Dendritic cell treated with granulocyte-macrophage colony-stimulating factor and Interleukin-4, amounts not matched to agents 40 ng/mL and 50 ng/mL, for 4 days (primary cell): Measurements from ENCODE around the gene KCNIP2.
A peak's percentile ranks its signal among the peaks of the same experiment; 100 is the strongest.

Experiments
- H3K27ac Mint-ChIP-seq: one replicate; pipeline ENCODE4 v1.8.0; 2022; ENCODE audit warnings: mild to moderate bottlenecking, mixed read lengths
- H3K27me3 Mint-ChIP-seq: one replicate; pipeline ENCODE4 v1.8.0; 2022; ENCODE audit warnings: mild to moderate bottlenecking, mixed read lengths
- H3K36me3 Mint-ChIP-seq: one replicate; pipeline ENCODE4 v1.8.0; 2022; ENCODE audit warnings: low read depth, mixed read lengths
- H3K4me1 Mint-ChIP-seq: one replicate; pipeline ENCODE4 v1.8.0; 2022; ENCODE audit warnings: low read depth, mixed read lengths
- H3K4me3 Mint-ChIP-seq: one replicate; pipeline ENCODE4 v1.8.0; 2022; ENCODE audit warnings: mild to moderate bottlenecking, moderate library complexity, mixed read lengths
- H3K9me3 Mint-ChIP-seq: one replicate; pipeline ENCODE4 v1.8.0; 2022; ENCODE audit warnings: mixed read lengths
- intact Hi-C: fragments of 100-400 bp; cut with micrococcal nuclease; formaldehyde crosslinking; loops from one replicate; pipeline ENCODE4 v1.15.0; 2022

KCNIP2 gene

GRCh38 chr10:101828766-101829551 lies 14.6 kb downstream of the KCNIP2 start:
- no peaks in the 10 kb centered on the region for H3K27me3 Mint-ChIP-seq
- intact Hi-C loops: no loop called here
- no peak overlapping the region for H3K27ac Mint-ChIP-seq
- no peaks in the 10 kb centered on the region for H3K9me3 Mint-ChIP-seq
- no peak overlapping the region for H3K4me3 Mint-ChIP-seq
- H3K4me1 Mint-ChIP-seq: peaks cover 48% of the 10 kb centered on the region
- peaks cover 33% of the 10 kb centered on the region for H3K36me3 Mint-ChIP-seq

- H3K27me3 Mint-ChIP-seq: no peaks in the 10 kb centered on the region
- no peak overlapping the region for H3K4me3 Mint-ChIP-seq
- no peak overlapping the region for H3K27ac Mint-ChIP-seq
- peaks cover 39% of the 10 kb centered on the region for H3K4me1 Mint-ChIP-seq
- no peaks in the 10 kb centered on the region for H3K9me3 Mint-ChIP-seq
- intact Hi-C loops: no loop called here
- peaks cover 33% of the 10 kb centered on the region for H3K36me3 Mint-ChIP-seq
Observed at GRCh38 chr10:101827919-101828600, 15.5 kb downstream of the KCNIP2 start.

GRCh38 chr10:101826852-101827434 lies 16.7 kb downstream of the KCNIP2 start:
- intact Hi-C loops: no loop called here
- Mint-ChIP-seq H3K36me3 (peaks cover 40% of the 10 kb centered on the region), H3K27ac (no peak overlapping the region), H3K9me3 (no peaks in the 10 kb centered on the region), H3K4me3 (no peak overlapping the region), H3K4me1 (peaks cover 31% of the 10 kb centered on the region), H3K27me3 (no peaks in the 10 kb centered on the region)

GRCh38 chr10:101824736-101825135 lies 18.9 kb downstream of the KCNIP2 start:
- peaks cover 9% of the 10 kb centered on the region for H3K4me1 Mint-ChIP-seq
- peaks cover 40% of the 10 kb centered on the region for H3K36me3 Mint-ChIP-seq
- intact Hi-C loops: no loop called here
- no peak overlapping the region for H3K27ac Mint-ChIP-seq
- H3K9me3 Mint-ChIP-seq: no peaks in the 10 kb centered on the region
- no peak overlapping the region for H3K4me3 Mint-ChIP-seq
- H3K27me3 Mint-ChIP-seq: no peaks in the 10 kb centered on the region

- H3K27me3 Mint-ChIP-seq: no peaks in the 10 kb centered on the region
- intact Hi-C loops: loop anchor here (5.0 kb wide), 1 partner anchor 37 kb away; the partner anchor contains the start of gene NPM3
- peaks cover 34% of the 10 kb centered on the region for H3K4me1 Mint-ChIP-seq
- peak overlapping the region; percentile 99 for H3K27ac Mint-ChIP-seq
- H3K36me3 Mint-ChIP-seq: peaks cover 39% of the 10 kb centered on the region
- H3K9me3 Mint-ChIP-seq: no peaks in the 10 kb centered on the region
- peak overlapping the region; percentile 97 for H3K4me3 Mint-ChIP-seq
Observed at GRCh38 chr10:101818872-101819633, 24.5 kb downstream of the KCNIP2 start.

GRCh38 chr10:101818119-101818871 lies 25.3 kb downstream of the KCNIP2 start, which contains the start of gene OGA:
Gene OGA (minus strand): TSS chr10:101818444. CDS start chr10:101818022, 422 bp downstream.
- Mint-ChIP-seq H3K27me3 (no peaks in the 10 kb centered on the region), H3K4me1 (peaks cover 37% of the 10 kb centered on the region), H3K27ac (peak within 1 kb of the TSS; percentile 99), H3K36me3 (peaks cover 43% of the 10 kb centered on the region), H3K9me3 (no peaks in the 10 kb centered on the region), H3K4me3 (peak within 1 kb of the TSS; percentile 97)
- intact Hi-C loops: loop anchor here (5.0 kb wide), 1 partner anchor 36 kb away; the partner anchor contains the start of gene NPM3

- Mint-ChIP-seq H3K36me3 (peaks cover 47% of the 10 kb centered on the region), H3K4me1 (peaks cover 37% of the 10 kb centered on the region), H3K4me3 (peak overlapping the region; percentile 97), H3K9me3 (no peaks in the 10 kb centered on the region), H3K27ac (peak overlapping the region; percentile 99), H3K27me3 (no peaks in the 10 kb centered on the region)
- intact Hi-C loops: loop anchor here (2.0 to 5.0 kb wide), 2 partner anchors 19 to 35 kb away; partner anchors contain the start of gene NPM3
Observed at GRCh38 chr10:101817337-101818118, 26.1 kb downstream of the KCNIP2 start.

- Mint-ChIP-seq H3K27me3 (no peaks in the 10 kb centered on the region), H3K4me3 (peak overlapping the region; percentile 97), H3K27ac (peak overlapping the region; percentile 99), H3K36me3 (peaks cover 49% of the 10 kb centered on the region), H3K9me3 (no peaks in the 10 kb centered on the region), H3K4me1 (peaks cover 37% of the 10 kb centered on the region)
- intact Hi-C loops: loop anchor here (2.0 to 5.0 kb wide), 2 partner anchors 20 to 35 kb away; partner anchors contain the start of gene NPM3
Observed at GRCh38 chr10:101816913-101817336, 26.7 kb downstream of the KCNIP2 start.

- H3K36me3 Mint-ChIP-seq: peaks cover 53% of the 10 kb centered on the region
- H3K27ac Mint-ChIP-seq: peak overlapping the region; percentile 99
- H3K4me1 Mint-ChIP-seq: peaks cover 37% of the 10 kb centered on the region
- no peaks in the 10 kb centered on the region for H3K27me3 Mint-ChIP-seq
- H3K4me3 Mint-ChIP-seq: peak overlapping the region; percentile 97
- H3K9me3 Mint-ChIP-seq: no peaks in the 10 kb centered on the region
- intact Hi-C loops: loop anchor here (2.0 to 5.0 kb wide), 2 partner anchors 20 to 34 kb away; partner anchors contain the start of gene NPM3
Observed at GRCh38 chr10:101816376-101816775, 27.2 kb downstream of the KCNIP2 start.

GRCh38 chr10:101814466-101815071 lies 29.0 kb downstream of the KCNIP2 start:
- Mint-ChIP-seq H3K27ac (no peak overlapping the region), H3K27me3 (no peaks in the 10 kb centered on the region), H3K4me3 (peak overlapping the region; percentile 31), H3K4me1 (peaks cover 37% of the 10 kb centered on the region), H3K36me3 (peaks cover 71% of the 10 kb centered on the region), H3K9me3 (no peaks in the 10 kb centered on the region)
- intact Hi-C loops: loop anchor here (5.0 kb wide), 1 partner anchor 32 kb away; the partner anchor contains the start of gene NPM3

- Mint-ChIP-seq H3K27ac (no peak overlapping the region), H3K27me3 (no peaks in the 10 kb centered on the region), H3K36me3 (peaks cover 76% of the 10 kb centered on the region), H3K4me3 (no peak overlapping the region), H3K4me1 (peaks cover 28% of the 10 kb centered on the region), H3K9me3 (no peaks in the 10 kb centered on the region)
- intact Hi-C loops: no loop called here
Observed at GRCh38 chr10:101812606-101813005, 31.0 kb downstream of the KCNIP2 start.

- Mint-ChIP-seq H3K36me3 (peaks cover 90% of the 10 kb centered on the region), H3K9me3 (no peaks in the 10 kb centered on the region), H3K27ac (no peak overlapping the region), H3K27me3 (no peaks in the 10 kb centered on the region), H3K4me1 (peaks cover 7% of the 10 kb centered on the region), H3K4me3 (no peak overlapping the region)
- intact Hi-C loops: no loop called here
Observed at GRCh38 chr10:101807158-101807557, 36.4 kb downstream of the KCNIP2 start.
